NCI-H1092 (cell line): ENCODE data around the gene ME3.
"Not testable (repeated sequence)": the region's sequence is repeated elsewhere in the genome, so short reads cannot be mapped to it uniquely, and the experiment has no call there.

ENCODE experiments used
- DNase-seq: peaks from one replicate; lab custom pipeline; 2025; lab: John Stamatoyannopoulos, UW

Gene ME3

DNA sequence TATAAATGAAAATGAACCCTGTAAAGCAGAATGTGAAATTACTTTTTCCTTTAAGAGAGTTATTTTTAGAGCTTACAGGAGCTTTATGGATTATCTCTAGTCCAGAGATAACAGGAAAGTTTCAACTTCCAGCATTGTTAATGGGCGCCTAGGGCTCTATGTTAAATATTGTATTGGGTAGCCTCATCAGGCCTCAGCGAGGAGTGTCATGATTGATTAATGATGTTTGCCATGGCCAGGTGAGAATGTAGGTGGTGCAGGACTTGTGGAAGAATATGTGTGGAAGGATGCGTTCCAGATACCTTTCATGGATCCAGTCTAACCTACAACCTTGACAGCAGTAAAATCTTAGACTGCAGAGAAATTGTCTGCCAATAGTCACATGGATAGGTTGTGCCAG, 50.6 kb downstream of the ME3 start:
- DNase-seq: no peak

GRCh38 chr11:86620891-86621521, 51.4 kb downstream of the ME3 start:
- no peak for DNase-seq

DNA sequence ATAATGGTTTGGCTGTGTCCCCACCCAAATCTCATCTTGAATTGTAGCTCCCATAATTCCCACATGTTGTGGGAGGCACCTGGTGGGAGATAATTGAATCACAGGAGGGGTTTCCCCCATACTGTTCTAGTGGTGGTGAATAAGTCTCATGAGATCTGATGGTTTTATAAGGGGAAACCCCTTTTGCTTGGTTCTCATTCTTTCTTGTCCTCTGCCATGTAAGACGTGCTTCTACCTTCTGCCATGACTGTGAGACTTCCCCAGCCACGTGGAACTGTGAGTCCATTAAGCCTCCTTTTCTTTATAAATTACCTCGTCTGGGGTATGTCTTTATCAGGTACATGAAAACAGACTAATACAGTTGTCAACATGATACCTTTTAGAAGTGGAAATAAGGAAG, 53.0 kb downstream of the ME3 start:
- DNase-seq: not testable (repeated sequence)

DNA sequence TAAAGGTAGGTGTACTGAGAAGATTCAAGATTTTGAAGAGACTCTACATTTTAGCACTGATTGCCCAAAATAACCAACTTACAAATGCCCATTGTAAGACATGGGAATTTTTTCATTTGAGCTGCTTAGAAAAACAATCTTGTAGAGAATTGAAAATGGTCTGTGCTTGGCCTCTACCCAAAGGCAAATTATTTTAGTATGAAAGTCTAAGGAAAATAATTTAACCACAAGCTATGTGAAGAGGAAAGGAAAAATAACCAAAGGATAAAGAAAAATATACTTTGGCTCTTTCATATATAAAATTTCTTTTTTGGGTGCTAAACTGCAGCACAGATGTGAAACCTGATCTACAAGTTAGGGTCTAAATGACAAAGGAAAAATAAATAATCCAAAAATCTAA, 54.9 kb downstream of the ME3 start:
- no peak for DNase-seq

DNA sequence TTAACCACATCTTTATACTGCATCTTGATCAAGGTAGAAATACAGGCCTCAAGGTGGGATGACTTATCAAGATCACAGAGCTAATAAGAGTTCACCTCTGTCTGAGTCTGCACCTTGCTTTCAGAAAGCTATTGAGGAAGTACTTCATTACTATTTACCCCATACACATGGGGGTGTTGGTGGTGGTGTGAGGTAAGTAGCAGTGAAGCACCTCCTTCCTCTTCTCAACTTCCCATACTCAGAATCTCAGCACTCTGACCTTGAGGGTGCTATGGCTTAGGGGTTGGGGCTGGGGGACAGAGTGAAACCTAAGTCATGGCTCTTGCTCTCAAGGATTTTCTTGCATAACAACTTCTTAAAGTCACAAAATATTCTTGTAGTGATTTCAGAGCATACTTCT, 56.9 kb downstream of the ME3 start:
- no peak for DNase-seq

DNA sequence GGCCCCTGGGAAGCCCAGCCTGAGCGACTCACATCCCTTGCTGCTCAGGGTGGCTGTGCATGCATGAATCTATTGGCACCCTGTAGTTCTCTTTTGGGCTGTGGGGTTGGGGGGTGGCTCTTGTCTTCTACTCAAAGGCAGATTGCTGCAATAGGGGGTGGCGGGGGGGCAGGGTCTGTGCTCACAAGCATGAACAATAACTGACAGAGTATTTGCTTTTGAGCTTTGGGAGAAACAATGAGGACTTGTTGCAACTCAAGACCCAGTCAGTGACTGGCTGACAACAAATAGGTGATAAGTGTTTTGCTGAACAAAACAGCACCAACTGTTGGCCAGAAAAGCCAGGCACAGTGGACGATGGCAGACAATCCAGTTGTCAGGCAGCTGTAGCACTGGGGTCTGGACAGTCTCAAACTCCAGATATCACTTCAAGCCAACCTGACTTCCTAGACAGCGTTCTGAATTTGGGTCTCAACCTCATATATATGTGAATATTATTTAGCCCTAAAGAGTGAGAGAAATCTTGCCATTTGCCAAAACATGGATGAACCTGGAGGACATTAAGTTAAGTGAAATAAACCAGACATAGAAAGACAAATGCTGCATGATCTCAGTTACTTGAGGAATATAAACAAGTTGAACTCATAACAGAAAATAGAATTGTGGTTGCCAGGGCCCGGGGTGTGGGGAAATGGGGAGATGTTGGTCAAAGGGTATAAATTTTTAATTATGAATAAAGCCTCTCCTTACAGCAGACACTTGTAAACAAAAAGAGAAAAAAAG, 61.7 kb downstream of the ME3 start:
- no peak for DNase-seq

DNA sequence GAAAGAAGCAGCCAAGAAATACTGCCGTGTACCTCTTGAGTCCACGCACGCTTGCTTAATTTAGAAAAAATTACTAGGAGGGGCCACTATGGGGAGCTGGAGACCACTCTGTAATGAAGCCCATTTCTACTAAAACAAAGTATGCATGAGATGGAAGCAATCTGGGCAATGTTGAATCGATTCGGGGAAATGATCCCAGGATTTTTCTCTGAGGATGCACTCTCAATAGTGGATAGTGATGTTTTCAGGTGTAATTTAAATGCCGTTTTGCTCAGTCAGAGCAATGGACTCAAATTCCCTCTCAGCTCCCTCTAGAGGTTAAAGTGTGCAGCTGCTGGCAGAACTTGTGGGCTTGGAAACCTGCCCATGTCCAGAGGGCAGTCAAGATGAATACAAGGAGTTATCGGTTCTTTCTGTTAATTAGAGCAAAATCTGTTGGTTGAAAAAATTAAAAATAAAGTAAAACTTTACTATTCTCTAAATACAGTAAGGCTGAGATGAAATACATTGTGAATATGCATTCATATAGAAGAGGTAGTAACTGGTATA, 64.1 kb downstream of the ME3 start:
- peak; percentile 38 for DNase-seq

- DNase-seq: no peak
Measured at GRCh38 chr11:86606836-86607481, 65.5 kb downstream of the ME3 start.

DNA sequence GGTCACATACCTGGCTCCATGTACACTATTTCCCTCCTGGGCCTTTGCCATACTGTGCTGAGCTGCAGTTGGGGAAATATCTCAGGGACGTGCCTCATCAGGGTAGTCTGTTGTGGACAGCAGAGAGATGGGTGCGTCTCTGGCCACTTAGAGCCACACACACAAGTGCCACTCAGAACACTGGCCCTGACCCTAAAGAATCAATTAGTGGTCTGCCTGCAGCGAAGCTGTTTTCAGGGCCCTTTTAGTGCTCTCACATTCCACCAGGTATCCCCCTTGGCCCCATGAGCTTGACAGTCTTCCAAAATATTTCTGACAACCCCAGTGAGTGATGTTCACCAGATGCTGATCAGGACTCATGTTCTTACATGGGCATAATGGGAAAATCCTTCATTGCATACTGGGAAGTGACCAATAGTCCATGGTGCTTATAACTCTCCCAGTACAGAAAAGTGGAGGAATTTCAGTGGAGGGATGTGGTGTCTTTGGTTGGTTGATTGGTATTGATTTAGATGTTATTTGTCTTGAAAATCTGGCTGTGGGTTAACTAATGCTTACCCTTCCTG, 66.1 kb downstream of the ME3 start:
- DNase-seq: no peak

GRCh38 chr11:86596861-86597586, 75.4 kb downstream of the ME3 start:
- no peak for DNase-seq

DNA sequence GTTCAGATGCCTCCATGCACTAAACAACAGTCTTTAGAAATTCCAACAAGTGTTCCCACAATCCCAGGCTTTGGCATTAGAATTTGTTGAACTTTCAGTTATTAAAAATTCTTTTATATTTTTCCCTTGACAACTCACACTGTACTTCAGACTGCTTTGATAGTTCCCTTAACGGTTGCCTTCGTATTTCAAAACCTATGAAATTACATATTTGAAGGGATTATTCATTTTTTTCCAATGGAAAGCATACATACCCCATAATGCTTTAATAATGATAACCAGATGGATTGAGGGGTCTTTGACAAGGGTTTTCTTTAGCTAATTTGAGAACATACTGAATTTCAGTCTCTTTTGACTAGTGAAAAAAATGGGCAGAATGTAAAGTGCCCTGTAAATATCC, 76.5 kb downstream of the ME3 start:
- no peak for DNase-seq

GRCh38 chr11:86595451-86595850, 77.0 kb downstream of the ME3 start:
- DNase-seq: no peak

GRCh38 chr11:86594746-86595145, 77.7 kb downstream of the ME3 start:
- DNase-seq: no peak

DNA sequence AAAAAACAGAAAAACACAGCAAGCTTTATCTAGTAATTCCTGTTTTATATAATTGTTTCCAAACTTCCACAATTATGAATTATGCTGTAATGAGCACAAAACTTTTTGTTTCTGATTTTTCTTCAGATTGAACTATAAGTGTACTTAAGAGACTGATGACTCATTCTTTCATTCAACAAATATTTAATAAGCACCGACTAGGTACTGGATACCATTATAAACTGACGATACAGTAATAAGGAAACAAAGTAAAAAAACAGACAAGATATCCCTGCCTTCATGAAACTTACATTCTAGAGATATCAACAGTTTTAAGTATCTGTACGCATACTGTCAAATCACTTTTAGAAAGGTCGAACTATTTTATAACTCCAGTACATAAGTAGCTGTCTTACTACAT, 78.6 kb downstream of the ME3 start:
- DNase-seq: no peak

- peak; percentile 66 for DNase-seq
Measured at GRCh38 chr11:86592659-86593451, 79.6 kb downstream of the ME3 start.

GRCh38 chr11:86592047-86592591, 80.3 kb downstream of the ME3 start:
- no peak for DNase-seq

DNA sequence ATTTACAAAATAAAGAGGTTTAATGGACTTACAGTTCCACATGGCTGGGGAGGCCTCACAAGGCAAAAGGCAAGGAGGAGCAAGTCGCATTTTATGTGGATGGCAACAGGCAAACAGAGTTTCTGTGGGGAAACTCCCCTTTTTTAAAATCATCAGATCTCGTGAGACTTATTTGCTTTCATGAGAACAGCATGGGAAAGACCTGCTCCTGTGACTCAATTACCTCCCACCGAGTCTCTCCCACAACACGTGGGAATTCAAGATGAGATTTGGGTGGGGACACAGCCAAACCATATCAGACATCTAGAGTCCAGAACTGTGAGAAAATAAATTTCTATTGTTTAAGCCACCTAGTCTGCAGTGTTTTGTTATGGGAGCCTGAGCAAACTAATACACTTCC, 80.8 kb downstream of the ME3 start:
- DNase-seq: no peak

- DNase-seq: no peak
Measured at GRCh38 chr11:86589856-86590589, 82.4 kb downstream of the ME3 start.

DNA sequence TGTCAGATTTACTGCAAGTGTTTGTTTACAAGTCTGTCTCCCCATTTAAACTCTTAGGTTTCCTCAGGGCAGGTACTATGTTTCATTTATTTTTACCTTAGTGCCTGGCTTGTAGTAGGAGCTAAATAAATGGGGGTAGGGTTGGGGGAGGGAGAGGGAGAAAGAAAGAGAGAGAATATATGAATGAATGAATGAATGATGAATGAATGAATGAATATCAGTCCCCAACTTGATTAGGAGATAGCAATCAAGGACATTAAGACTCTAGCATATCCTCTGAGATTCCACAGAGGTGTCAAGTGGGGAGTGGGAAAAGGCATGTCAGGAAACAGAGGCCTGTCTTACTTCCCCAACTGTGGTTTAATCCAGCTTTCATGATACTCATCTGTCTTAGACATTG, 83.2 kb downstream of the ME3 start:
- DNase-seq: no peak

GRCh38 chr11:86588566-86589090, 83.8 kb downstream of the ME3 start:
- DNase-seq: peak; percentile 75
